ENCODE measurements around the gene CTNNA3. TPM values are rescaled to one million over a fixed set of nuclear protein-coding genes. Genes with fewer than 3 reads are reported as not detected.
A peak's percentile ranks its signal among the peaks of the same experiment; 100 is the strongest.
"Not testable (repeated sequence)": the region's sequence is repeated elsewhere in the genome, so short reads cannot be mapped to it uniquely, and the experiment has no call there.

Gene CTNNA3
- total and polyA plus RNA-seq, 9 donors: 4.1 to 18.8 (median 6.3) TPM

GRCh38 chr10:66349726-66350125 lies 1346.3 kb downstream of the CTNNA3 start:
- Histone ChIP-seq H3K27me3 (ENCODE audit: control insufficient read depth, insufficient read depth, low read length) (no peaks in the 10 kb centered on the region), H3K27ac (ENCODE audit: low read length) (no peak overlapping the region), H3K4me3 (ENCODE audit: low read length) (no peak overlapping the region), H3K9me3 (replicated peaks; ENCODE audit: control insufficient read depth, low read depth, low read length) (no peaks in the 10 kb centered on the region), H3K4me1 (ENCODE audit: control insufficient read depth, insufficient read depth, low read length) (no peaks in the 10 kb centered on the region), H3K36me3 (ENCODE audit: control insufficient read depth, insufficient read depth, low read length) (no peaks in the 10 kb centered on the region)
- no CpG with 5 or more reads among the region's 1 CpG for WGBS (ENCODE audit: insufficient coverage)
- DNase-seq: no peak

GRCh38 chr10:66349076-66349475 lies 1346.9 kb downstream of the CTNNA3 start:
- no peaks in the 10 kb centered on the region for H3K9me3 ChIP-seq (replicated peaks; ENCODE audit: control insufficient read depth, low read depth, low read length)
- H3K27ac ChIP-seq (ENCODE audit: low read length): no peak overlapping the region
- no peak for DNase-seq
- no peaks in the 10 kb centered on the region for H3K27me3 ChIP-seq (ENCODE audit: control insufficient read depth, insufficient read depth, low read length)
- no CpG with 5 or more reads among the region's 2 CpGs for whole genome bisulfite sequencing (ENCODE audit: insufficient coverage)
- H3K4me1 ChIP-seq (ENCODE audit: control insufficient read depth, insufficient read depth, low read length): no peaks in the 10 kb centered on the region
- H3K4me3 ChIP-seq (ENCODE audit: low read length): no peak overlapping the region
- no peaks in the 10 kb centered on the region for H3K36me3 ChIP-seq (ENCODE audit: control insufficient read depth, insufficient read depth, low read length)

GRCh38 chr10:66337211-66337610 lies 1358.8 kb downstream of the CTNNA3 start:
- WGBS (ENCODE audit: insufficient coverage): no CpG with 5 or more reads among the region's 3 CpGs
- peak; percentile 88 for DNase-seq
- no peaks in the 10 kb centered on the region for H3K9me3 ChIP-seq (replicated peaks; ENCODE audit: control insufficient read depth, low read depth, low read length)
- no peak overlapping the region for H3K4me3 ChIP-seq (ENCODE audit: low read length)
- peak overlapping the region; percentile 9 for H3K27ac ChIP-seq (ENCODE audit: low read length)
- no peaks in the 10 kb centered on the region for H3K36me3 ChIP-seq (ENCODE audit: control insufficient read depth, insufficient read depth, low read length)
- no peaks in the 10 kb centered on the region for H3K4me1 ChIP-seq (ENCODE audit: control insufficient read depth, insufficient read depth, low read length)
- no peaks in the 10 kb centered on the region for H3K27me3 ChIP-seq (ENCODE audit: control insufficient read depth, insufficient read depth, low read length)

GRCh38 chr10:66336791-66337190 lies 1359.2 kb downstream of the CTNNA3 start:
- Histone ChIP-seq H3K4me3 (ENCODE audit: low read length) (no peak overlapping the region), H3K4me1 (ENCODE audit: control insufficient read depth, insufficient read depth, low read length) (no peaks in the 10 kb centered on the region), H3K9me3 (replicated peaks; ENCODE audit: control insufficient read depth, low read depth, low read length) (no peaks in the 10 kb centered on the region), H3K36me3 (ENCODE audit: control insufficient read depth, insufficient read depth, low read length) (no peaks in the 10 kb centered on the region), H3K27ac (ENCODE audit: low read length) (peak overlapping the region; percentile 9), H3K27me3 (ENCODE audit: control insufficient read depth, insufficient read depth, low read length) (no peaks in the 10 kb centered on the region)
- DNase-seq: peak; percentile 76

GRCh38 chr10:66335753-66336152 lies 1360.2 kb downstream of the CTNNA3 start:
- WGBS (ENCODE audit: insufficient coverage): 100% methylated on average over 4 of the region's 8 CpGs

GRCh38 chr10:66329147-66329546 lies 1366.8 kb downstream of the CTNNA3 start:
- Histone ChIP-seq H3K36me3 (ENCODE audit: control insufficient read depth, insufficient read depth, low read length) (no peaks in the 10 kb centered on the region), H3K9me3 (replicated peaks; ENCODE audit: control insufficient read depth, low read depth, low read length) (no peaks in the 10 kb centered on the region), H3K27me3 (ENCODE audit: control insufficient read depth, insufficient read depth, low read length) (no peaks in the 10 kb centered on the region), H3K4me1 (ENCODE audit: control insufficient read depth, insufficient read depth, low read length) (no peaks in the 10 kb centered on the region), H3K4me3 (ENCODE audit: low read length) (no peak overlapping the region), H3K27ac (ENCODE audit: low read length) (no peak overlapping the region)
- WGBS (ENCODE audit: insufficient coverage): 100% methylated on average over 1 of the region's 7 CpGs
- DNase-seq: no peak

More at GRCh38 chr10:66335753-66336152, 1360.2 kb downstream of the CTNNA3 start:
- not testable (repeated sequence) for DNase-seq; H3K4me1 ChIP-seq (ENCODE audit: control insufficient read depth, insufficient read depth, low read length); H3K27ac ChIP-seq (ENCODE audit: low read length); H3K27me3 ChIP-seq (ENCODE audit: control insufficient read depth, insufficient read depth, low read length); H3K9me3 ChIP-seq (replicated peaks; ENCODE audit: control insufficient read depth, low read depth, low read length); H3K4me3 ChIP-seq (ENCODE audit: low read length); H3K36me3 ChIP-seq (ENCODE audit: control insufficient read depth, insufficient read depth, low read length)

GRCh38 chr10:66326876-66327275 lies 1369.1 kb downstream of the CTNNA3 start:
- no peaks in the 10 kb centered on the region for H3K9me3 ChIP-seq (replicated peaks; ENCODE audit: control insufficient read depth, low read depth, low read length)
- WGBS (ENCODE audit: insufficient coverage): no CpG with 5 or more reads among the region's 1 CpG
- no peak overlapping the region for H3K27ac ChIP-seq (ENCODE audit: low read length)
- DNase-seq: no peak
- H3K4me3 ChIP-seq (ENCODE audit: low read length): no peak overlapping the region
- peaks cover 8% of the 10 kb centered on the region for H3K4me1 ChIP-seq (ENCODE audit: control insufficient read depth, insufficient read depth, low read length)
- no peaks in the 10 kb centered on the region for H3K36me3 ChIP-seq (ENCODE audit: control insufficient read depth, insufficient read depth, low read length)
- no peaks in the 10 kb centered on the region for H3K27me3 ChIP-seq (ENCODE audit: control insufficient read depth, insufficient read depth, low read length)

GRCh38 chr10:66322777-66323176 lies 1373.2 kb downstream of the CTNNA3 start:
- H3K4me3 ChIP-seq (ENCODE audit: low read length): no peak overlapping the region
- H3K27ac ChIP-seq (ENCODE audit: low read length): peak overlapping the region; percentile 11
- no peaks in the 10 kb centered on the region for H3K9me3 ChIP-seq (replicated peaks; ENCODE audit: control insufficient read depth, low read depth, low read length)
- no peak for DNase-seq
- no peaks in the 10 kb centered on the region for H3K27me3 ChIP-seq (ENCODE audit: control insufficient read depth, insufficient read depth, low read length)
- peaks cover 11% of the 10 kb centered on the region for H3K4me1 ChIP-seq (ENCODE audit: control insufficient read depth, insufficient read depth, low read length)
- no peaks in the 10 kb centered on the region for H3K36me3 ChIP-seq (ENCODE audit: control insufficient read depth, insufficient read depth, low read length)
- no CpG with 5 or more reads among the region's 2 CpGs for WGBS (ENCODE audit: insufficient coverage)

GRCh38 chr10:66321723-66322665 lies 1374.0 kb downstream of the CTNNA3 start:
- H3K4me3 ChIP-seq (ENCODE audit: low read length): no peak overlapping the region
- H3K36me3 ChIP-seq (ENCODE audit: control insufficient read depth, insufficient read depth, low read length): no peaks in the 10 kb centered on the region
- peak; percentile 82 for DNase-seq
- H3K27me3 ChIP-seq (ENCODE audit: control insufficient read depth, insufficient read depth, low read length): no peaks in the 10 kb centered on the region
- 49% methylated on average over 2 of the region's 7 CpGs for WGBS (ENCODE audit: insufficient coverage)
- H3K9me3 ChIP-seq (replicated peaks; ENCODE audit: control insufficient read depth, low read depth, low read length): no peaks in the 10 kb centered on the region
- H3K27ac ChIP-seq (ENCODE audit: low read length): peak overlapping the region; percentile 67
- peaks cover 11% of the 10 kb centered on the region for H3K4me1 ChIP-seq (ENCODE audit: control insufficient read depth, insufficient read depth, low read length)

GRCh38 chr10:66318761-66319160 lies 1377.2 kb downstream of the CTNNA3 start:
- no peaks in the 10 kb centered on the region for H3K36me3 ChIP-seq (ENCODE audit: control insufficient read depth, insufficient read depth, low read length)
- no peak overlapping the region for H3K27ac ChIP-seq (ENCODE audit: low read length)
- no peak overlapping the region for H3K4me3 ChIP-seq (ENCODE audit: low read length)
- no peak for DNase-seq
- no peaks in the 10 kb centered on the region for H3K27me3 ChIP-seq (ENCODE audit: control insufficient read depth, insufficient read depth, low read length)
- peaks cover 11% of the 10 kb centered on the region for H3K4me1 ChIP-seq (ENCODE audit: control insufficient read depth, insufficient read depth, low read length)
- WGBS (ENCODE audit: insufficient coverage): no CpG with 5 or more reads among the region's 3 CpGs
- H3K9me3 ChIP-seq (replicated peaks; ENCODE audit: control insufficient read depth, low read depth, low read length): no peaks in the 10 kb centered on the region

Measured in muscle of leg (tissue), 11 donors.